ENCODE data around the gene HSPB6. TPM values are rescaled to one million over a fixed set of nuclear protein-coding genes. Genes with fewer than 3 reads are reported as not detected.

Gene HSPB6
- polyA plus RNA-seq (2013, experiment 1 of 2), result 418 TPM
- 419 TPM for polyA plus RNA-seq (2013, experiment 2 of 2)

- H3K4me2 ChIP-seq (ENCODE audit: low read length, poor library complexity, severe bottlenecking), result peak within 1 kb of the TSS; percentile 63
- no peak within 1 kb of the TSS for H2AFZ ChIP-seq (ENCODE audit: low read depth, low read length)
- peak within 1 kb of the TSS; percentile 100 for H4K91ac ChIP-seq (ENCODE audit: low read length)
- peaks cover 48 to 66% of the 10 kb centered on the region in 2 experiments for H3K36me3 ChIP-seq (ENCODE audit: control insufficient read depth in 1 of 2, insufficient read depth in 2 of 2, low read depth in 1 of 2, low read length in 2 of 2)
- DNase-seq, result peak; percentile 73
- peak within 1 kb of the TSS; percentile 93 for H3K27ac ChIP-seq (ENCODE audit: low read length, poor library complexity, severe bottlenecking)
- peak within 1 kb of the TSS; percentile 49 to 54 for H3K23ac ChIP-seq (ENCODE audit: low read length in 2 of 2)
- peak within 1 kb of the TSS; percentile 69 to 87 for H2BK12ac ChIP-seq (ENCODE audit: low read length in 2 of 2)
- peak within 1 kb of the TSS; percentile 59 to 99 for H3K14ac ChIP-seq (ENCODE audit: low read length in 2 of 2)
- H3K4me1 ChIP-seq (ENCODE audit: control insufficient read depth, insufficient read depth, low read depth, low read length), result peaks cover 38% of the 10 kb centered on the region
- peak within 1 kb of the TSS; percentile 87 for H2BK5ac ChIP-seq (ENCODE audit: low read depth, low read length, poor library complexity, severe bottlenecking)
- peak within 1 kb of the TSS; percentile 95 for H2BK15ac ChIP-seq (ENCODE audit: low read depth, poor library complexity, severe bottlenecking)
- H3K4ac ChIP-seq (ENCODE audit: low read depth in 1 of 2, low read length in 2 of 2), result peak within 1 kb of the TSS; percentile 99 to 100
- peak within 1 kb of the TSS; percentile 96 for H2BK120ac ChIP-seq (ENCODE audit: low read depth, low read length)
- H4K8ac ChIP-seq (ENCODE audit: low read length), result peak within 1 kb of the TSS; percentile 93
- peak within 1 kb of the TSS; percentile 69 for H2AK5ac ChIP-seq (ENCODE audit: low read length, severe bottlenecking)
- 12% methylated on average over 51 of the region's 52 CpGs for WGBS
- H3K27me3 ChIP-seq (ENCODE audit: control insufficient read depth in 1 of 2, insufficient read depth in 1 of 2, low read length in 2 of 2), result no peaks in the 10 kb centered on the region
- no peaks in the 10 kb centered on the region for H3K9me3 ChIP-seq (ENCODE audit: control insufficient read depth, low read length)
- peaks cover 36% of the 10 kb centered on the region for H3K79me1 ChIP-seq (replicated peaks; ENCODE audit: low read length, poor library complexity, severe bottlenecking)
- H3K18ac ChIP-seq (ENCODE audit: low read depth in 1 of 2, low read length in 2 of 2), result peak within 1 kb of the TSS; percentile 100
- peak within 1 kb of the TSS; percentile 11 to 99 for H3K4me3 ChIP-seq (ENCODE audit: insufficient read depth in 1 of 2, low read depth in 1 of 2, low read length in 2 of 2)
- H3K9ac ChIP-seq (ENCODE audit: low read length), result peak within 1 kb of the TSS; percentile 99
These were observed at the start of gene HSPB6 for GRCh38 chr19:35756377-35757230. Gene HSPB6 (minus strand): TSS chr19:35757029. CDS start chr19:35757008, 21 bp downstream.

- H3K4ac ChIP-seq (ENCODE audit: low read depth in 1 of 2, low read length in 2 of 2), result no peak overlapping the region
- no peak overlapping the region for H2BK15ac ChIP-seq (ENCODE audit: low read depth, poor library complexity, severe bottlenecking)
- H3K79me1 ChIP-seq (replicated peaks; ENCODE audit: low read length, poor library complexity, severe bottlenecking), result no peaks in the 10 kb centered on the region
- H2BK5ac ChIP-seq (ENCODE audit: low read depth, low read length, poor library complexity, severe bottlenecking), result no peak overlapping the region
- no peaks in the 10 kb centered on the region for H3K36me3 ChIP-seq (ENCODE audit: control insufficient read depth in 1 of 2, insufficient read depth in 2 of 2, low read depth in 1 of 2, low read length in 2 of 2)
- H2AK5ac ChIP-seq (ENCODE audit: low read length, severe bottlenecking), result no peak overlapping the region
- H4K91ac ChIP-seq (ENCODE audit: low read length), result peak overlapping the region; percentile 31
- H3K18ac ChIP-seq (ENCODE audit: low read depth in 1 of 2, low read length in 2 of 2), result no peak overlapping the region
- no peak overlapping the region for H3K9ac ChIP-seq (ENCODE audit: low read length)
- peaks cover 6% of the 10 kb centered on the region for H3K9me3 ChIP-seq (ENCODE audit: control insufficient read depth, low read length)
- peaks cover 2% of the 10 kb centered on the region for H3K4me1 ChIP-seq (ENCODE audit: control insufficient read depth, insufficient read depth, low read depth, low read length)
- H3K27me3 ChIP-seq (ENCODE audit: control insufficient read depth in 1 of 2, insufficient read depth in 1 of 2, low read length in 2 of 2), result peaks cover 16 to 59% of the 10 kb centered on the region in 2 experiments
- H2BK120ac ChIP-seq (ENCODE audit: low read depth, low read length), result no peak overlapping the region
- no peak overlapping the region for H2AFZ ChIP-seq (ENCODE audit: low read depth, low read length)
- WGBS, result 90% methylated on average over 18 of the region's 18 CpGs
- H4K8ac ChIP-seq (ENCODE audit: low read length), result no peak overlapping the region
- H3K23ac ChIP-seq (ENCODE audit: low read length in 2 of 2), result peak overlapping the region in 1 of 2 experiments; percentile 73
- no peak for DNase-seq
- no peak overlapping the region for H3K14ac ChIP-seq (ENCODE audit: low read length in 2 of 2)
- H3K27ac ChIP-seq (ENCODE audit: low read length, poor library complexity, severe bottlenecking), result no peak overlapping the region
- H2BK12ac ChIP-seq (ENCODE audit: low read length in 2 of 2), result no peak overlapping the region
- no peak overlapping the region for H3K4me2 ChIP-seq (ENCODE audit: low read length, poor library complexity, severe bottlenecking)
- H3K4me3 ChIP-seq (ENCODE audit: insufficient read depth in 1 of 2, low read depth in 1 of 2, low read length in 2 of 2), result no peak overlapping the region
These were observed 49.8 kb upstream of the HSPB6 start for GRCh38 chr19:35806597-35806996.

GRCh38 chr19:35805526-35806102, 48.8 kb upstream of the HSPB6 start:
- DNase-seq, result no peak
- Histone ChIP-seq H2AK5ac (ENCODE audit: low read length, severe bottlenecking) (no peak overlapping the region), H3K27me3 (ENCODE audit: control insufficient read depth in 1 of 2, insufficient read depth in 1 of 2, low read length in 2 of 2) (peaks cover 16 to 53% of the 10 kb centered on the region in 2 experiments), H4K8ac (ENCODE audit: low read length) (no peak overlapping the region), H3K23ac (ENCODE audit: low read length in 2 of 2) (no peak overlapping the region), H3K4ac (ENCODE audit: low read depth in 1 of 2, low read length in 2 of 2) (no peak overlapping the region), H3K36me3 (ENCODE audit: control insufficient read depth in 1 of 2, insufficient read depth in 2 of 2, low read depth in 1 of 2, low read length in 2 of 2) (no peaks in the 10 kb centered on the region), H3K14ac (ENCODE audit: low read length in 2 of 2) (no peak overlapping the region), H2BK15ac (ENCODE audit: low read depth, poor library complexity, severe bottlenecking) (no peak overlapping the region), H3K9me3 (ENCODE audit: control insufficient read depth, low read length) (peaks cover 6% of the 10 kb centered on the region), H3K27ac (ENCODE audit: low read length, poor library complexity, severe bottlenecking) (no peak overlapping the region), H3K9ac (ENCODE audit: low read length) (no peak overlapping the region), H3K4me3 (ENCODE audit: insufficient read depth in 1 of 2, low read depth in 1 of 2, low read length in 2 of 2) (no peak overlapping the region), H2BK5ac (ENCODE audit: low read depth, low read length, poor library complexity, severe bottlenecking) (no peak overlapping the region), H4K91ac (ENCODE audit: low read length) (no peak overlapping the region), H3K79me1 (replicated peaks; ENCODE audit: low read length, poor library complexity, severe bottlenecking) (no peaks in the 10 kb centered on the region), H2BK12ac (ENCODE audit: low read length in 2 of 2) (no peak overlapping the region), H2AFZ (ENCODE audit: low read depth, low read length) (no peak overlapping the region), H3K18ac (ENCODE audit: low read depth in 1 of 2, low read length in 2 of 2) (no peak overlapping the region), H2BK120ac (ENCODE audit: low read depth, low read length) (no peak overlapping the region), H3K4me2 (ENCODE audit: low read length, poor library complexity, severe bottlenecking) (no peak overlapping the region), H3K4me1 (ENCODE audit: control insufficient read depth, insufficient read depth, low read depth, low read length) (peaks cover 1% of the 10 kb centered on the region)
- WGBS, result 81% methylated on average over 5 of the region's 5 CpGs

GRCh38 chr19:35801828-35802227, 45.0 kb upstream of the HSPB6 start:
- no peak overlapping the region for H2BK5ac ChIP-seq (ENCODE audit: low read depth, low read length, poor library complexity, severe bottlenecking)
- H2BK120ac ChIP-seq (ENCODE audit: low read depth, low read length), result no peak overlapping the region
- no peak overlapping the region for H3K4me2 ChIP-seq (ENCODE audit: low read length, poor library complexity, severe bottlenecking)
- no peak overlapping the region for H3K27ac ChIP-seq (ENCODE audit: low read length, poor library complexity, severe bottlenecking)
- DNase-seq, result no peak
- no peaks in the 10 kb centered on the region for H3K79me1 ChIP-seq (replicated peaks; ENCODE audit: low read length, poor library complexity, severe bottlenecking)
- no peak overlapping the region for H3K9ac ChIP-seq (ENCODE audit: low read length)
- peaks cover 1% of the 10 kb centered on the region for H3K4me1 ChIP-seq (ENCODE audit: control insufficient read depth, insufficient read depth, low read depth, low read length)
- no peak overlapping the region for H2BK15ac ChIP-seq (ENCODE audit: low read depth, poor library complexity, severe bottlenecking)
- no peak overlapping the region for H4K8ac ChIP-seq (ENCODE audit: low read length)
- no peak overlapping the region for H3K4ac ChIP-seq (ENCODE audit: low read depth in 1 of 2, low read length in 2 of 2)
- H3K14ac ChIP-seq (ENCODE audit: low read length in 2 of 2), result no peak overlapping the region
- no peak overlapping the region for H2AK5ac ChIP-seq (ENCODE audit: low read length, severe bottlenecking)
- no peak overlapping the region for H2AFZ ChIP-seq (ENCODE audit: low read depth, low read length)
- no peak overlapping the region for H3K4me3 ChIP-seq (ENCODE audit: insufficient read depth in 1 of 2, low read depth in 1 of 2, low read length in 2 of 2)
- no peak overlapping the region for H4K91ac ChIP-seq (ENCODE audit: low read length)
- H3K9me3 ChIP-seq (ENCODE audit: control insufficient read depth, low read length), result peaks cover 6% of the 10 kb centered on the region
- no peak overlapping the region for H3K18ac ChIP-seq (ENCODE audit: low read depth in 1 of 2, low read length in 2 of 2)
- H2BK12ac ChIP-seq (ENCODE audit: low read length in 2 of 2), result no peak overlapping the region
- WGBS, result 64% methylated on average over 3 of the region's 3 CpGs
- peaks cover 24 to 57% of the 10 kb centered on the region in 2 experiments for H3K27me3 ChIP-seq (ENCODE audit: control insufficient read depth in 1 of 2, insufficient read depth in 1 of 2, low read length in 2 of 2)
- no peak overlapping the region for H3K23ac ChIP-seq (ENCODE audit: low read length in 2 of 2)
- H3K36me3 ChIP-seq (ENCODE audit: control insufficient read depth in 1 of 2, insufficient read depth in 2 of 2, low read depth in 1 of 2, low read length in 2 of 2), result no peaks in the 10 kb centered on the region

Data from mesenchymal stem cell (in vitro differentiated cells and primary cell).